HepG2 (cell line): Measurements from ENCODE around the gene STARD13. TPM values are rescaled to one million over a fixed set of nuclear protein-coding genes. Genes with fewer than 3 reads are reported as not detected.
A peak's percentile ranks its signal among the peaks of the same experiment; 100 is the strongest.

ENCODE experiments used
- ATAC-seq: fragments of 200-7000 bp; cut with Tn5 transposase; 3 replicates; pipeline ENCODE4 v1.9.1; 2020; ENCODE audit warnings: mild to moderate bottlenecking, moderate library complexity
- BruUV-seq: library from RNA; stranded (reverse); fragments of 400-500 nt; replicated peaks from 2 replicates; lab custom pipeline; 2021; lab: Mats Ljungman, UMichigan
- CTCF ChIA-PET: fragments of 300-600 bp; formaldehyde crosslinking; extraction: SDS; loops from one replicate; lab custom pipeline; 2021; ENCODE audit warnings: low total read pairs, inconsistent platforms, low intra/inter-chr PET ratio; lab: Yijun Ruan, JAX
- POLR2A ChIA-PET: fragments of 350-600 bp; sonication (Branson Sonifier 250); formaldehyde crosslinking; loops from one replicate; lab custom pipeline; 2020; ENCODE audit warnings: antibody characterized with exemption, inconsistent platforms; lab: Yijun Ruan, JAX
- DNase-seq: peaks from one replicate; pipeline ENCODE4 v3.0.0-alpha.2; 2015; ENCODE audit warnings: low spot score
- FAIRE-seq: peaks from 3 replicates; lab custom pipeline; 2011; peaks lifted over from hg19 to GRCh38; lab: Jason Lieb, UNC
- H2AFZ ChIP-seq: one replicate; pipeline ENCODE4 v1.6.1; 2011; ENCODE audit warnings: low read length, inconsistent platforms
- H3K27ac ChIP-seq: fragments of 300-600 bp; 3 replicates; pipeline ENCODE4 v1.8.0; 2011; ENCODE audit warnings: mixed run types, mild to moderate bottlenecking, mixed read lengths, low read length, inconsistent platforms; ENCODE audit not compliant: insufficient read depth; ENCODE audit errors: extremely low read length
- H3K27me3 ChIP-seq, 2 experiments: fragments of 200-600 bp in 1 of 2; 2 replicates in 1 of 2; 3 replicates in 1 of 2; pipeline versions ENCODE4 v1.6.0 to v1.8.0; 2011; ENCODE audit warnings: low read length in 2 of 2, mild to moderate bottlenecking in 2 of 2, moderate library complexity in 2 of 2, inconsistent platforms in 1 of 2; ENCODE audit not compliant: insufficient read depth in 2 of 2, control insufficient read depth in 1 of 2
- H3K36me3 ChIP-seq, 2 experiments: fragments of 200-600 bp in 1 of 2; replicated peaks in 1 of 2; 2 replicates in 1 of 2; 3 replicates in 1 of 2; pipeline versions ENCODE4 v1.5.1 to v1.8.0; 2011; ENCODE audit warnings: low read length in 2 of 2, inconsistent platforms in 1 of 2; ENCODE audit not compliant: insufficient read depth in 2 of 2, control insufficient read depth in 1 of 2
- H3K4me1 ChIP-seq: 2 replicates; pipeline ENCODE4 v1.5.1; 2012; ENCODE audit warnings: low read length, inconsistent platforms; ENCODE audit not compliant: insufficient read depth
- H3K4me2 ChIP-seq: 2 replicates; pipeline ENCODE4 v1.6.0; 2011; ENCODE audit warnings: low read depth, low read length, inconsistent platforms
- H3K4me3 ChIP-seq, 3 experiments: fragments of 200-600 bp in 1 of 3; sonication (generic), shearing (Covaris generic) in 1 of 3; replicated peaks in 1 of 3; 2 replicates each; pipeline ENCODE4 v1.5.1; 2011 to 2016; ENCODE audit warnings: low read length in 3 of 3, inconsistent platforms in 2 of 3, low read depth in 2 of 3, mild to moderate bottlenecking in 2 of 3, control low read depth in 1 of 3, mixed read lengths in 1 of 3; ENCODE audit not compliant: insufficient read depth in 1 of 3
- H3K79me2 ChIP-seq: one replicate; pipeline ENCODE4 v1.6.1; 2011; ENCODE audit warnings: low read length, inconsistent platforms; ENCODE audit not compliant: insufficient read depth
- H3K9ac ChIP-seq: 2 replicates; pipeline ENCODE4 v1.6.0; 2011; ENCODE audit warnings: mild to moderate bottlenecking, low read depth, low read length, inconsistent platforms; ENCODE audit not compliant: insufficient read depth
- H3K9me3 ChIP-seq: 2 replicates; pipeline ENCODE4 v1.5.1; 2012; ENCODE audit warnings: mild to moderate bottlenecking, low read length
- H4K20me1 ChIP-seq: 2 replicates; pipeline ENCODE4 v1.6.0; 2011; ENCODE audit warnings: inconsistent platforms, mild to moderate bottlenecking, low read length, moderate library complexity; ENCODE audit not compliant: insufficient read depth
- CENPT ChIP-seq: sonication (generic); formaldehyde crosslinking; IDR thresholded peaks from 2 replicates; pipeline ENCODE4 v1.8.0; 2022; ENCODE audit warnings: low read depth, mild to moderate bottlenecking, moderate library complexity, missing genetic modification reagents
- EZH2 ChIP-seq: conservative IDR thresholded peaks from 2 replicates; pipeline ENCODE4 v1.6.1; 2012; ENCODE audit warnings: mild to moderate bottlenecking, low read depth, low read length, moderate library complexity
- HCFC1 ChIP-seq: fragments of 150-350 bp; IDR thresholded peaks from 2 replicates; pipeline ENCODE4 v1.6.1; 2014; ENCODE audit warnings: low read depth, low read length
- MBD4 ChIP-seq: IDR thresholded peaks from 2 replicates; pipeline ENCODE4 v1.6.1; 2012; ENCODE audit warnings: low read length, inconsistent platforms, borderline replicate concordance
- NCOA5 ChIP-seq: sonication (generic); formaldehyde crosslinking; IDR thresholded peaks from 2 replicates; pipeline ENCODE4 v1.4.0; 2020; ENCODE audit warnings: missing genetic modification reagents
- ZBTB8A ChIP-seq: sonication (generic); formaldehyde crosslinking; IDR thresholded peaks from 2 replicates; pipeline ENCODE4 v1.4.0; 2020; ENCODE audit warnings: mild to moderate bottlenecking, low read depth, missing genetic modification reagents, borderline replicate concordance
- WGBS: methylation state at CpG from one replicate; pipeline ENCODE4 v1.1.6; 2017; ENCODE audit warnings: low lambda C conversion rate; 5-methylcytosine and 5-hydroxymethylcytosine counted together
- in situ Hi-C: cut with HindIII; loops from 2 replicates; pipeline ENCODE4 v1.10.0; 2017; ENCODE audit warnings: low pct_unique_long_range_greater_than_20kb; ENCODE audit not compliant: extremely low pct_ligation_motif_present
- intact Hi-C: fragments of 100-400 bp; cut with micrococcal nuclease; formaldehyde crosslinking; loops from one replicate; pipeline ENCODE4 v1.10.0; 2022; ENCODE audit not compliant: unreplicated experiment
- polyA plus RNA-seq, 8 experiments: library from polyadenylated mRNA; depleted of rRNA in 3 of 8; stranded (reverse) in 7 of 8; unstranded in 1 of 8; fragments of >200 nt; fragmentation: Illumina TruSeq in 4 of 8; extraction: Trizol in 4 of 8; gene quantifications; 2 replicates each; pipeline versions ENCODE4 v1.2.1 to v1.2.3, GENCODE V29; 2011 to 2016; ENCODE audit warnings: low read depth in 4 of 8, missing spikeins in 1 of 8, mixed read lengths in 1 of 8; ENCODE audit not compliant: insufficient read depth in 1 of 8
- total RNA-seq, 5 experiments: library from RNA; depleted of rRNA; stranded (reverse); fragments of >200 nt; fragmentation: Illumina TruSeq; extraction: Trizol; gene quantifications; 2 replicates each; pipeline ENCODE4 v1.2.3, GENCODE V29; 2016; ENCODE audit warnings: low read depth in 1 of 5
- TF ChIP-seq, protein P1 (sequence below): sonication (generic); formaldehyde crosslinking; IDR thresholded peaks from 2 replicates; pipeline ENCODE4 v1.5.1; 2020; ENCODE audit warnings: missing genetic modification reagents, mild to moderate bottlenecking, borderline replicate concordance
- TF ChIP-seq, protein P2 (sequence below): sonication (generic); formaldehyde crosslinking; IDR thresholded peaks from 2 replicates; pipeline ENCODE4 v1.4.0; 2020; ENCODE audit warnings: missing genetic modification reagents, borderline replicate concordance
- TF ChIP-seq, protein P3 (sequence below): sonication (generic); formaldehyde crosslinking; IDR thresholded peaks from 2 replicates; pipeline ENCODE4 v1.8.1; 2023; ENCODE audit warnings: mild to moderate bottlenecking, missing genetic modification reagents
- TF ChIP-seq, protein P4 (sequence below): sonication (generic); formaldehyde crosslinking; IDR thresholded peaks from 2 replicates; pipeline ENCODE4 v1.4.0; 2020; ENCODE audit warnings: missing genetic modification reagents
- TF ChIP-seq, protein P5 (sequence below): sonication (generic); formaldehyde crosslinking; IDR thresholded peaks from 2 replicates; pipeline ENCODE4 v1.8.0; 2022; ENCODE audit warnings: mild to moderate bottlenecking, missing genetic modification reagents, borderline replicate concordance

Gene STARD13
- total and polyA plus RNA-seq, 2 of the 13 experiments (the other 11 are each of a cell fraction or from before 2014, with no cell fraction given) = 12.8 to 14.3 TPM

DNA sequence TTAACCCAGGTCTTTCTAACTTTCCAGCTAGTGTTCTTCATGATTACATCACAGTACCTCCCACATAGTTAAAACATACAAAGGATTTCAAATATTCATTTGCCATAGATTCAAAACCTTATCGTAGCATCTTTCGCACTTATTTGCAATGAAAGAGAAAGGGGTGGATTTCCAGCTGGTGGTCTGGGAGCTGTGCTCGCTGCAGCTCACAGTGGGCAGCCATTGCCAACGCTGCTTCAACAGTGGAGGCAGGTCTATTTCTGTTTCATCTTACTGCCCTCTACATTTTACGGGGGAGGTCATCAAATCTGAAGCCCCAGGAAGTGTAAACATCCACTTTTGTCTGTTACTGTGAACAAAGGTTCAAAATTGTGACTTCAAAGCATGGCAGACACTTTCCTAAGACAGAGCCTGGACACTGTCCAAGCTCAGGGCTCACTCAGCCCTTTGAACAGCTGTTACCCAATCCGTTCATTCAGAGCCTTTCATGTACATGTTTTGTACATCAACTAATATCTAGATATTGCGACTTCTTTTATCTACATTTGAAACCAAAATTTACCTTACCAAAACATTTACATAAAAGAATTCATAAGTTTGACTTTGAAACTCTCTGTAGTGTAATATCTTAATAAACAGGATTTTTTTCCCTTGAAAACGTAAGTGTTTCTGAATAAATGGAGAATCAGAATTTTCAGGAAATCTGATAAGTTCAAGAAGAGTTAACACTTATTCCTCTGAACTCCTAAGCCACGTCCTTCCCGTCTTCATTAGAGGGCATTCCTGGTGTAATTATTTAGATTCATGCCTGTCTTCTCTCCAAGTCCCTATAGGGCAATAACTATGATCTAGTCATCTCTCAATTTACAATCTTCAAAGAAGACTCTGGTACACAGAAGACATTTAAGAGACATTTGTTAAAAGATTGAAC, 25.1 kb downstream of the STARD13 start:
- POLR2A ChIA-PET = interaction anchor here (0.7 to 3.9 kb wide), 12 partner anchors 12 to 382 kb away, joined by 3 to 64 read pairs (median 7); partner anchors contain the start of gene STARD13
- peak overlapping the region; percentile 81 for H3K4me2 ChIP-seq
- WGBS = under 1% methylated on average over 10 of the region's 10 CpGs
- H3K9ac ChIP-seq = peak overlapping the region; percentile 63
- H2AFZ ChIP-seq = no peak overlapping the region
- in situ Hi-C loops = no loop called here
- intact Hi-C loops = loop anchor here (1.0 to 10.0 kb wide), 5 partner anchors 25 to 350 kb away; partner anchors contain the start of gene STARD13
- CTCF ChIA-PET = no interaction called here
- peaks cover 60% of the 10 kb centered on the region for H3K79me2 ChIP-seq
- H3K4me3 ChIP-seq = peak overlapping the region; percentile 0 to 15 (median 4); a peak in 1 of 6 replicates
- H3K9me3 ChIP-seq = no peaks in the 10 kb centered on the region
- peak; percentile 95 for FAIRE-seq
- H3K36me3 ChIP-seq = peaks cover 2 to 14% of the 10 kb centered on the region in 2 experiments; a peak in 4 of 5 replicates
- H4K20me1 ChIP-seq = no peaks in the 10 kb centered on the region
- ATAC-seq = peak; percentile 87
- no peaks in the 10 kb centered on the region for H3K27me3 ChIP-seq
- H3K27ac ChIP-seq = peak overlapping the region; percentile 94
- peaks cover 91% of the 10 kb centered on the region for H3K4me1 ChIP-seq
- BruUV-seq = no TSS peak
- DNase-seq = peak; percentile 99
- TF ChIP-seq HCFC1 (no peak), ZBTB8A (CRISPR knock-in tag) (no peak), EZH2 (no peak), NCOA5 (CRISPR knock-in tag) (no peak), CENPT (CRISPR knock-in tag) (no peak), MBD4 (peak; percentile 94)
- TF ChIP-seq, protein P1, sequence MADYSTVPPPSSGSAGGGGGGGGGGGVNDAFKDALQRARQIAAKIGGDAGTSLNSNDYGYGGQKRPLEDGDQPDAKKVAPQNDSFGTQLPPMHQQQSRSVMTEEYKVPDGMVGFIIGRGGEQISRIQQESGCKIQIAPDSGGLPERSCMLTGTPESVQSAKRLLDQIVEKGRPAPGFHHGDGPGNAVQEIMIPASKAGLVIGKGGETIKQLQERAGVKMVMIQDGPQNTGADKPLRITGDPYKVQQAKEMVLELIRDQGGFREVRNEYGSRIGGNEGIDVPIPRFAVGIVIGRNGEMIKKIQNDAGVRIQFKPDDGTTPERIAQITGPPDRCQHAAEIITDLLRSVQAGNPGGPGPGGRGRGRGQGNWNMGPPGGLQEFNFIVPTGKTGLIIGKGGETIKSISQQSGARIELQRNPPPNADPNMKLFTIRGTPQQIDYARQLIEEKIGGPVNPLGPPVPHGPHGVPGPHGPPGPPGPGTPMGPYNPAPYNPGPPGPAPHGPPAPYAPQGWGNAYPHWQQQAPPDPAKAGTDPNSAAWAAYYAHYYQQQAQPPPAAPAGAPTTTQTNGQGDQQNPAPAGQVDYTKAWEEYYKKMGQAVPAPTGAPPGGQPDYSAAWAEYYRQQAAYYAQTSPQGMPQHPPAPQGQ (CRISPR knock-in tag) = no peak
- TF ChIP-seq, protein P2, sequence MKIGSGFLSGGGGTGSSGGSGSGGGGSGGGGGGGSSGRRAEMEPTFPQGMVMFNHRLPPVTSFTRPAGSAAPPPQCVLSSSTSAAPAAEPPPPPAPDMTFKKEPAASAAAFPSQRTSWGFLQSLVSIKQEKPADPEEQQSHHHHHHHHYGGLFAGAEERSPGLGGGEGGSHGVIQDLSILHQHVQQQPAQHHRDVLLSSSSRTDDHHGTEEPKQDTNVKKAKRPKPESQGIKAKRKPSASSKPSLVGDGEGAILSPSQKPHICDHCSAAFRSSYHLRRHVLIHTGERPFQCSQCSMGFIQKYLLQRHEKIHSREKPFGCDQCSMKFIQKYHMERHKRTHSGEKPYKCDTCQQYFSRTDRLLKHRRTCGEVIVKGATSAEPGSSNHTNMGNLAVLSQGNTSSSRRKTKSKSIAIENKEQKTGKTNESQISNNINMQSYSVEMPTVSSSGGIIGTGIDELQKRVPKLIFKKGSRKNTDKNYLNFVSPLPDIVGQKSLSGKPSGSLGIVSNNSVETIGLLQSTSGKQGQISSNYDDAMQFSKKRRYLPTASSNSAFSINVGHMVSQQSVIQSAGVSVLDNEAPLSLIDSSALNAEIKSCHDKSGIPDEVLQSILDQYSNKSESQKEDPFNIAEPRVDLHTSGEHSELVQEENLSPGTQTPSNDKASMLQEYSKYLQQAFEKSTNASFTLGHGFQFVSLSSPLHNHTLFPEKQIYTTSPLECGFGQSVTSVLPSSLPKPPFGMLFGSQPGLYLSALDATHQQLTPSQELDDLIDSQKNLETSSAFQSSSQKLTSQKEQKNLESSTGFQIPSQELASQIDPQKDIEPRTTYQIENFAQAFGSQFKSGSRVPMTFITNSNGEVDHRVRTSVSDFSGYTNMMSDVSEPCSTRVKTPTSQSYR (CRISPR knock-in tag) = peak; percentile 81; the same call in 1 of the 2 replicates
- TF ChIP-seq, protein P3, sequence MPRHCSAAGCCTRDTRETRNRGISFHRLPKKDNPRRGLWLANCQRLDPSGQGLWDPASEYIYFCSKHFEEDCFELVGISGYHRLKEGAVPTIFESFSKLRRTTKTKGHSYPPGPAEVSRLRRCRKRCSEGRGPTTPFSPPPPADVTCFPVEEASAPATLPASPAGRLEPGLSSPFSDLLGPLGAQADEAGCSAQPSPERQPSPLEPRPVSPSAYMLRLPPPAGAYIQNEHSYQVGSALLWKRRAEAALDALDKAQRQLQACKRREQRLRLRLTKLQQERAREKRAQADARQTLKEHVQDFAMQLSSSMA (CRISPR knock-in tag) = no peak
- TF ChIP-seq, protein P4, sequence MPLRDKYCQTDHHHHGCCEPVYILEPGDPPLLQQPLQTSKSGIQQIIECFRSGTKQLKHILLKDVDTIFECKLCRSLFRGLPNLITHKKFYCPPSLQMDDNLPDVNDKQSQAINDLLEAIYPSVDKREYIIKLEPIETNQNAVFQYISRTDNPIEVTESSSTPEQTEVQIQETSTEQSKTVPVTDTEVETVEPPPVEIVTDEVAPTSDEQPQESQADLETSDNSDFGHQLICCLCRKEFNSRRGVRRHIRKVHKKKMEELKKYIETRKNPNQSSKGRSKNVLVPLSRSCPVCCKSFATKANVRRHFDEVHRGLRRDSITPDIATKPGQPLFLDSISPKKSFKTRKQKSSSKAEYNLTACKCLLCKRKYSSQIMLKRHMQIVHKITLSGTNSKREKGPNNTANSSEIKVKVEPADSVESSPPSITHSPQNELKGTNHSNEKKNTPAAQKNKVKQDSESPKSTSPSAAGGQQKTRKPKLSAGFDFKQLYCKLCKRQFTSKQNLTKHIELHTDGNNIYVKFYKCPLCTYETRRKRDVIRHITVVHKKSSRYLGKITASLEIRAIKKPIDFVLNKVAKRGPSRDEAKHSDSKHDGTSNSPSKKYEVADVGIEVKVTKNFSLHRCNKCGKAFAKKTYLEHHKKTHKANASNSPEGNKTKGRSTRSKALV (CRISPR knock-in tag) = no peak
- TF ChIP-seq, protein P5, sequence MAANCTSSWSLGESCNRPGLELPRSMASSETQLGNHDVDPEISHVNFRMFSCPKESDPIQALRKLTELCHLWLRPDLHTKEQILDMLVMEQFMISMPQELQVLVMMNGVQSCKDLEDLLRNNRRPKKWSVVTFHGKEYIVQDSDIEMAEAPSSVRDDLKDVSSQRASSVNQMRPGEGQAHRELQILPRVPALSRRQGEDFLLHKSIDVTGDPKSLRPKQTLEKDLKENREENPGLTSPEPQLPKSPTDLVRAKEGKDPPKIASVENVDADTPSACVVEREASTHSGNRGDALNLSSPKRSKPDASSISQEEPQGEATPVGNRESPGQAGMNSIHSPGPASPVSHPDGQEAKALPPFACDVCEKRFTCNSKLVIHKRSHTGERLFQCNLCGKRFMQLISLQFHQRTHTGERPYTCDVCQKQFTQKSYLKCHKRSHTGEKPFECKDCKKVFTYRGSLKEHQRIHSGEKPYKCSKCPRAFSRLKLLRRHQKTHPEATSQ = peak; percentile 68; the same call in 1 of the 2 replicates
